ENCODE results near the gene DIABLO. TPM values are rescaled to one million over a fixed set of nuclear protein-coding genes. Genes with fewer than 3 reads are reported as not detected.

DIABLO gene
- total RNA-seq, 1 experiment from 2014 or later: 74.6 TPM

DNA sequence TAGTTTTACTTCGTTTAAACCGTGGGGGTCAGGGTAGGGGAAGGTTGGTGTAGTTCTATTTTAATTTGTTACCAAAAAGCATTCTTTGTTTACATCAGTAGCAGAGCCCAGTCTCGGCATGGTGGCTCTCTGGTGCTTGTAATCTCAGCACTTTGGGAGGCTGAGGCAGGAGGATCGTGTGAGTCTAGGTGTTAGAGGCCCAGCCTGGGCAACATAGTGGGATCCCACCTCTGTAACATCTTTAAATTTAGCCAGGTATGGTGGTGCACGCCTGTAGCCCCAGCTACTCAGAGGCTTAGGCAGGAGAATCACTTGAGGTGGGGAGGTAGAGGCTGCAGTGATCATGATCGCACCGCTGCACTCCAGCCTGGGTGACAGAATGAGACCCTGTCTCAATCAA lies 40.8 kb downstream of the DIABLO start:
- Histone ChIP-seq H2BK20ac (ENCODE audit: low read depth, low read length, poor library complexity, severe bottlenecking) (no peak overlapping the region), H3T11ph (ENCODE audit: low read length) (no peak overlapping the region), H3K23me2 (ENCODE audit: insufficient read length, low read depth, low read length, poor library complexity, severe bottlenecking) (no peaks in the 10 kb centered on the region), H3K4ac (ENCODE audit: low read depth, low read length) (no peak overlapping the region), H3K27ac (ENCODE audit: insufficient read length, low read depth, low read length) (no peak overlapping the region), H2BK5ac (ENCODE audit: insufficient read length, low read length) (no peak overlapping the region), H4K8ac (replicated peaks; ENCODE audit: insufficient read length, low read depth, low read length) (no peak overlapping the region), H4K20me1 (ENCODE audit: control insufficient read depth, insufficient read depth, insufficient read length) (peaks cover 3% of the 10 kb centered on the region), H3K9me3 (ENCODE audit: control insufficient read depth, low read depth, low read length) (no peaks in the 10 kb centered on the region), H3K56ac (ENCODE audit: insufficient read length, low read depth, low read length) (no peak overlapping the region), H2BK15ac (ENCODE audit: low read depth, low read length) (no peak overlapping the region), H3K79me1 (ENCODE audit: insufficient read depth, low read depth, low read length, poor library complexity, severe bottlenecking) (no peaks in the 10 kb centered on the region), H4K91ac (ENCODE audit: insufficient read length, low read depth, low read length) (no peak overlapping the region), H2BK12ac (ENCODE audit: insufficient read length, low read depth, low read length) (no peak overlapping the region), H3K18ac (ENCODE audit: insufficient read length, low read depth, low read length) (no peak overlapping the region), H2AFZ (ENCODE audit: low read length) (no peak overlapping the region), H3K27me3 (ENCODE audit: insufficient read depth, low read length) (no peaks in the 10 kb centered on the region), H2AK5ac (ENCODE audit: insufficient read length, low read length) (no peak overlapping the region), H3K4me1 (ENCODE audit: insufficient read depth, low read length) (no peaks in the 10 kb centered on the region), H3K4me2 (ENCODE audit: insufficient read depth, insufficient read length, low read length) (no peak overlapping the region), H3K23ac (ENCODE audit: insufficient read length, low read depth, low read length) (no peak overlapping the region), H3K79me2 (ENCODE audit: insufficient read depth, low read length) (no peaks in the 10 kb centered on the region), H4K5ac (ENCODE audit: insufficient read length, low read depth, low read length) (no peak overlapping the region), H3K9ac (ENCODE audit: extremely low read depth, insufficient read length, low read length) (no peak overlapping the region), H2BK120ac (ENCODE audit: low read depth, low read length, poor library complexity, severe bottlenecking) (no peak overlapping the region), H3K14ac (ENCODE audit: insufficient read depth, low read length) (no peak overlapping the region)
- TF ChIP-seq, protein P1, sequence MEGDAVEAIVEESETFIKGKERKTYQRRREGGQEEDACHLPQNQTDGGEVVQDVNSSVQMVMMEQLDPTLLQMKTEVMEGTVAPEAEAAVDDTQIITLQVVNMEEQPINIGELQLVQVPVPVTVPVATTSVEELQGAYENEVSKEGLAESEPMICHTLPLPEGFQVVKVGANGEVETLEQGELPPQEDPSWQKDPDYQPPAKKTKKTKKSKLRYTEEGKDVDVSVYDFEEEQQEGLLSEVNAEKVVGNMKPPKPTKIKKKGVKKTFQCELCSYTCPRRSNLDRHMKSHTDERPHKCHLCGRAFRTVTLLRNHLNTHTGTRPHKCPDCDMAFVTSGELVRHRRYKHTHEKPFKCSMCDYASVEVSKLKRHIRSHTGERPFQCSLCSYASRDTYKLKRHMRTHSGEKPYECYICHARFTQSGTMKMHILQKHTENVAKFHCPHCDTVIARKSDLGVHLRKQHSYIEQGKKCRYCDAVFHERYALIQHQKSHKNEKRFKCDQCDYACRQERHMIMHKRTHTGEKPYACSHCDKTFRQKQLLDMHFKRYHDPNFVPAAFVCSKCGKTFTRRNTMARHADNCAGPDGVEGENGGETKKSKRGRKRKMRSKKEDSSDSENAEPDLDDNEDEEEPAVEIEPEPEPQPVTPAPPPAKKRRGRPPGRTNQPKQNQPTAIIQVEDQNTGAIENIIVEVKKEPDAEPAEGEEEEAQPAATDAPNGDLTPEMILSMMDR (conservative IDR thresholded peaks at IDR 0.05): no peak
- Mint-ChIP-seq H3K27me3 (ENCODE audit: low read depth) (peaks cover 28% of the 10 kb centered on the region), H3K27ac (no peak overlapping the region), H3K9me3 (no peaks in the 10 kb centered on the region; a peak in 1 of 5 replicates), H3K4me1 (peaks cover 3 to 8% of the 10 kb centered on the region in 2 experiments; a peak in 2 of 4 replicates), H3K36me3 (ENCODE audit: insufficient read depth in 1 of 3, low read depth in 3 of 3) (no peaks in the 10 kb centered on the region; a peak in 1 of 7 replicates), H3K4me3 (no peak overlapping the region; a peak in 1 of 5 replicates)
- no peak for DNase-seq
- WGBS (ENCODE audit: extremely low coverage, insufficient read length, low lambda C conversion rate): no CpG with 5 or more reads among the region's 7 CpGs
